Upper lobe of left lung (tissue), 4 donors: ENCODE measurements around the gene PLCB1.

Experiments used
- EP300 ChIP-seq, 4 donors: sonication (generic); formaldehyde crosslinking; IDR thresholded peaks; one replicate each; pipeline ENCODE4 v1.5.1; 2017; ENCODE audit warnings: antibody characterized with exemption in 4 of 4, control low read depth in 2 of 4
- POLR2A ChIP-seq, 4 donors: fragments of 450-650 bp; IDR thresholded peaks; one replicate each; pipeline ENCODE4 v1.5.1; 2016 to 2017; ENCODE audit warnings: antibody characterized with exemption in 4 of 4, mild to moderate bottlenecking in 2 of 4
- POLR2AphosphoS5 ChIP-seq, 2 donors: sonication (generic); formaldehyde crosslinking; IDR thresholded peaks; one replicate each; pipeline ENCODE4 v1.5.1; 2017; ENCODE audit warnings: antibody characterized with exemption in 2 of 2
- TF ChIP-seq, protein P1 (sequence below), 6 experiments: fragments of 450-650 bp in 4 of 6; fragments of 200-600 bp in 2 of 6; sonication (generic) in 2 of 6; IDR thresholded peaks; one replicate each; pipeline ENCODE4 v1.5.1; 2016 to 2019; ENCODE audit warnings: antibody characterized with exemption in 6 of 6

DNA sequence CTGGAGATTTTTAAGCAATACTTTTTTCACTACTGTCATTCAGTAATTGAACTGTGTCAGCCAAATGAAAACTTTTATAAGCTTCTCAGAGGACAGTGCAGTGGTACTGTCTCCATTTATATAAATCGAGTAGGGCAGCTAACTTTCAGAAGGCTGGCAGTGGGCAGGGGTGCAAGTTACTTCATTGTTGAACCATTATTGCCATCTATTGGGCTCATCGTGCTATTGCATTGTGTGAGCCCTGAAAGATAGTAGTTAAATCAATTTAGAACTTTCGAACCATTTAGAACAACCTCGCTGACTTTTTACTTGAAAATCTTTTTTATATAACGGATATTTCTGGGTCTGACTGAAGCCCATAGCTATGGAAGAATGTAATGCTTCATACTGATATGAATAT, 589.0 kb downstream of the PLCB1 start:
- TF ChIP-seq, protein P1, sequence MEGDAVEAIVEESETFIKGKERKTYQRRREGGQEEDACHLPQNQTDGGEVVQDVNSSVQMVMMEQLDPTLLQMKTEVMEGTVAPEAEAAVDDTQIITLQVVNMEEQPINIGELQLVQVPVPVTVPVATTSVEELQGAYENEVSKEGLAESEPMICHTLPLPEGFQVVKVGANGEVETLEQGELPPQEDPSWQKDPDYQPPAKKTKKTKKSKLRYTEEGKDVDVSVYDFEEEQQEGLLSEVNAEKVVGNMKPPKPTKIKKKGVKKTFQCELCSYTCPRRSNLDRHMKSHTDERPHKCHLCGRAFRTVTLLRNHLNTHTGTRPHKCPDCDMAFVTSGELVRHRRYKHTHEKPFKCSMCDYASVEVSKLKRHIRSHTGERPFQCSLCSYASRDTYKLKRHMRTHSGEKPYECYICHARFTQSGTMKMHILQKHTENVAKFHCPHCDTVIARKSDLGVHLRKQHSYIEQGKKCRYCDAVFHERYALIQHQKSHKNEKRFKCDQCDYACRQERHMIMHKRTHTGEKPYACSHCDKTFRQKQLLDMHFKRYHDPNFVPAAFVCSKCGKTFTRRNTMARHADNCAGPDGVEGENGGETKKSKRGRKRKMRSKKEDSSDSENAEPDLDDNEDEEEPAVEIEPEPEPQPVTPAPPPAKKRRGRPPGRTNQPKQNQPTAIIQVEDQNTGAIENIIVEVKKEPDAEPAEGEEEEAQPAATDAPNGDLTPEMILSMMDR (IDR thresholded peaks at IDR 0.05), result peak; percentile 43 to 67 (median 58)
- TF ChIP-seq POLR2A (IDR thresholded peaks at IDR 0.05) (no peak), EP300 (IDR thresholded peaks at IDR 0.05) (no peak), POLR2AphosphoS5 (IDR thresholded peaks at IDR 0.05) (no peak)
